Astrocyte of the spinal cord (primary cell): Measurements from ENCODE around the gene TMEM38A.
"Not testable (repeated sequence)": the region's sequence is repeated elsewhere in the genome, so short reads cannot be mapped to it uniquely, and the experiment has no call there.

ENCODE experiments used
- DNase-seq: peaks from one replicate; pipeline ENCODE4 v3.0.0; 2011; ENCODE audit warnings: low read depth, low spot score
- H3K4me3 ChIP-seq: 2 replicates; pipeline ENCODE4 v1.5.1; 2011; ENCODE audit warnings: low read depth, mild to moderate bottlenecking, low read length, moderate library complexity
- CTCF ChIP-seq: IDR thresholded peaks from 2 replicates; pipeline ENCODE4 v1.5.1; 2012; ENCODE audit warnings: low read depth, mild to moderate bottlenecking, low read length, inconsistent platforms
- in situ Hi-C: cut with HindIII; loops from 2 replicates; pipeline ENCODE4 v1.10.0; 2017; ENCODE audit warnings: low sequenced_read_pairs

Gene TMEM38A

GRCh38 chr19:16673231-16673630 is 12.3 kb downstream of the TMEM38A start:
- in situ Hi-C loops = no loop called here
- DNase-seq = no peak
- TF ChIP-seq CTCF = no peak
- no peak overlapping the region for H3K4me3 ChIP-seq

- DNase-seq, in situ Hi-C loops, H3K4me3 ChIP-seq: not testable (repeated sequence)
These were observed 12.9 kb downstream of the TMEM38A start for GRCh38 chr19:16673839-16674238.

GRCh38 chr19:16676101-16676798 is 15.3 kb downstream of the TMEM38A start:
- no peak overlapping the region for H3K4me3 ChIP-seq
- no peak for TF ChIP-seq CTCF
- DNase-seq = no peak
- in situ Hi-C loops = no loop called here

- in situ Hi-C loops = no loop called here
- no peak for DNase-seq
- TF ChIP-seq CTCF = no peak
- H3K4me3 ChIP-seq = no peak overlapping the region
These were observed 16.1 kb downstream of the TMEM38A start for GRCh38 chr19:16677055-16677454.

GRCh38 chr19:16678498-16678897 is 17.6 kb downstream of the TMEM38A start:
- TF ChIP-seq CTCF = no peak
- in situ Hi-C loops = no loop called here

GRCh38 chr19:16679811-16680210 is 18.9 kb downstream of the TMEM38A start:
- no peak overlapping the region for H3K4me3 ChIP-seq
- in situ Hi-C loops = no loop called here
- no peak for DNase-seq
- no peak for TF ChIP-seq CTCF

More at GRCh38 chr19:16678498-16678897, 17.6 kb downstream of the TMEM38A start:
- no peak for DNase-seq
- no peak overlapping the region for H3K4me3 ChIP-seq

GRCh38 chr19:16682539-16682938 is 21.6 kb downstream of the TMEM38A start:
- TF ChIP-seq CTCF = no peak
- no peak for DNase-seq
- no peak overlapping the region for H3K4me3 ChIP-seq
- in situ Hi-C loops = no loop called here
